HG03571 (cell line): ENCODE measurements around the gene CBR1.
A peak's percentile ranks its signal among the peaks of the same experiment; 100 is the strongest.
"Not testable (repeated sequence)": the region's sequence is repeated elsewhere in the genome, so short reads cannot be mapped to it uniquely, and the experiment has no call there.

ENCODE experiments used
- ATAC-seq: cut with Tn5 transposase; IDR thresholded peaks from one replicate; pipeline ENCODE4 v1.9.1; 2021; ENCODE audit not compliant: unreplicated experiment

CBR1 gene

GRCh38 chr21:36047139-36047538 lies 22.7 kb upstream of the CBR1 start:
- ATAC-seq: no peak

DNA sequence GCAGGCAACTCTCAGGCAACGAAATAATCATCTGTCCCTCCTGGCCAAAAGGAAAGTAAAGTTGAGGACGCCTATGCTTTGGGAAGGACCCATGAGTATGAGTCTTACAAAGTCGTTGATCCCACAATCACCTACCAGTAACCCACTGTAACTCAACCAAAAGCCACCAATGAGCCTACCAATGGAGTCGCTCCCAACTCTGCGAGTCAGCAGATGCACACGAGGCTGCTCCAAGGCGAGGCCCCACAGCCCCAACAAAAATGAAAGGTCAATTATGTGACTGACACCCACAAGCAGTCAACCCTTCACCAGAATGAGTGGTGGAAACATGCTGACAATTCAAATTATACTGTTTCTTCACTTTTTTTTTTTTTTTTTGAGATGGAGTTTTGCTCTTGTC lies 21.5 kb upstream of the CBR1 start:
- no peak for ATAC-seq

DNA sequence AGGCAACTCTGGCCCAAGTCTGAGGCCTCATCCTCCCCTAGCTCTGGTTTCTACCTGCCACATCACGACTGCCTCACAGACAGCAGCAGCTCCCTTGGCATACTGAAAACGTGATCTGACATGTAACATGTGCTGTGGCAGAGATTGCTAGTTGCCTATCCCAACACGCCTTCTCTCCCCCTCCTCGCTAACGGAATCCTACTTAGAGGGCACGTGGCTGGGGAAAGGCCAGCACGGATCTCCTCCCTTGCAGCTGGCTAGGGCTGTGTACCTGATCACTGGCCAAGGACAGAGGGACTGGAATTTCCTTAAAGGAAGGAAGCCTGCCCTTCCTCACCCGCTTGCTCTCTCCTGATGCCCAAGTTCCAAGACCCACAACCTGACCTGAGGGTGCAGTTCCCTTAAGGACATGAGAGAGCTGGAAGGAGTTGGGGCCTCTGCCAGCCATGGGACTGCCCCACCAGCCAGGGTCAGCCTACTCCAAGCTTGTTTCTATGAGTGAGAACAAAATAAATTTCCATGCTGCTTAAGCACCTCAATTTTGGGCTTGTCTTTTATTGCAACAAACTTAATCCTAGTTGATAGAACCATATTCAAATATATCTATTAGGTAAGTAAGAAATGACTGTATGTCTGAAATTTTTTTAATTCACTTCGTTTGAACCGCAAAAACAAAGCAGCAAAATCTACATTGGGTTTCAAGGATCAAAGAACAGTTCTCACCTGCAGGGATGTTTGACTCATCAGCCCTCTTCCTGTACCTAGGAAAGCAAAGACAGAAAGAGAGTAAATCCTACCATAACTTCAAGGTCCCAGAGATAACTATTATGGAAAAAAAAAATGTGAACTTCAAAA lies 16.7 kb upstream of the CBR1 start:
- no peak for ATAC-seq

DNA sequence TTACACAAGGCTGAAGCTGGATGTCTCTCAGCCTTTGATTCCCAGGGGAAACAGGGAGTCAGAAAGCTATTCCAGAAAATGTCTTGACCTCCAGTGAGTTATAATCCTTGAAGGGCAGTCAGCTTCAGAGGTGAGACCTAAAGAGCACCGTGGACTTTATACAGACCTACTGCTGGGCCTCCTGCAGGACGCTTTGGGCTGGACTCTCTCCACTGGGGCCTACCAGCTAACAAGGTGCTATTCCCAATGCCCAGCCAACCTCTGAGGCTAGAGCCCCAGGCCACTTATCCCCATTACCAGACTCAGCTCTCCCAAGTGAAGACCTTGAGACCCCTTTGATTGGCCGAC lies 16.1 kb upstream of the CBR1 start:
- ATAC-seq: no peak

GRCh38 chr21:36055551-36055950 lies 14.3 kb upstream of the CBR1 start:
- ATAC-seq: no peak

- ATAC-seq: peak; percentile 44
Observed at GRCh38 chr21:36059823-36060158, 10.0 kb upstream of the CBR1 start.

- ATAC-seq: peak; percentile 88
Observed at GRCh38 chr21:36060159-36060921, 9.5 kb upstream of the CBR1 start, which contains the start of gene SETD4. SETD4 (minus strand) TSS chr21:36060526; CDS start chr21:36058888, 1,638 bp downstream.

- no peak for ATAC-seq
Observed at GRCh38 chr21:36061445-36061844, 8.4 kb upstream of the CBR1 start.

- no peak for ATAC-seq
Observed at GRCh38 chr21:36063375-36064084, 6.3 kb upstream of the CBR1 start.

DNA sequence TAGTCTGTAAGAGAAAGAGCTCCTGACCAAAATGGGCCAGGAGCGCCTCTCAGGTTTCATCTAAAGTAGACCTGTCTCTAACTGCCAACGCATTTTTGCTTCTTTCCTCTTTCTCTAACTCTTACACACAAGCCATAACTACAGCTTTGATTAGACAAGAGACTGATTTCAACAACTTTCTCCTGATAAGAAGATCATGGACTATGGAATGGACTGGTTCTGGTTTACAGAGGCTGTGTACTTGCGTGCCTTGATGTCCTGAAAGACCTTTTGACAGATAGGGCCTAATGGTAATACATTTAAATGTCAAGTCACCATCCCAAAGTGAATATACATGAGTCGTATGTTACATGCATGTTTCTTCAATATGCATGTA lies 5.8 kb upstream of the CBR1 start:
- no peak for ATAC-seq

- ATAC-seq: no peak
Observed at GRCh38 chr21:36065497-36066036, 4.3 kb upstream of the CBR1 start.

DNA sequence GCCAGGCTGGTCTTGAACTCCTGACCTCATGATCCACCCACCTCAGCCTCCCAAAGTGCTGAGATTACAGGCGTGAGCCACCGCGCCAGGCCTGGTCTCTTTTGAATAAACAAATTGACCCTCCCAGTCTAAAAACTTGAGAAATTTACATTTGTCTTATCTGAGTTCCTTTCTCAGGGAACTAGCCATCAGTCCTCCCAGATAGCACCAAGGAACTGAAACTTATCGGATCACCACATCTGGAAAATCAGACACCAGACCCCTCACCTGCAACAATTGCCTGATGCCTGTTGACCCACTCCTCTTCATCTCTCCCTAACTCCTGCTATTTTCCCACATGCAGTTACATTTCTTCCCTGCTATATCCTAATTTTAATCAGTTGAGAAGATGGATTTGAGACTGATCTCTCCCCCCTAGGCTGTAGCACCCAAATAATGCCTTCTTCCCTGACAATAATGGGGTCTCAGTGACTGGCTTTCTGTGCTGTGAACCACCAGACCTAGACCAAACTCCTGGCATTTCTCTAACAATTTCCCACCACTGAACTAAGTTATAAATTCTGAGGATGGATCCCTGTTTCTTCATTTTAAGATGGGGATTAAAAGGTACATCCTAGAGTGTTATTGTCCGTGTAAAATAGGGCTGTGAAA lies 951 bp upstream of the CBR1 start:
- no peak for ATAC-seq

GRCh38 chr21:36070999-36071398 lies 1.2 kb downstream of the CBR1 start:
- ATAC-seq: no peak

- no peak for ATAC-seq
Observed at GRCh38 chr21:36072453-36073162, 2.8 kb downstream of the CBR1 start.

GRCh38 chr21:36073181-36073580 lies 3.4 kb downstream of the CBR1 start:
- ATAC-seq: no peak

DNA sequence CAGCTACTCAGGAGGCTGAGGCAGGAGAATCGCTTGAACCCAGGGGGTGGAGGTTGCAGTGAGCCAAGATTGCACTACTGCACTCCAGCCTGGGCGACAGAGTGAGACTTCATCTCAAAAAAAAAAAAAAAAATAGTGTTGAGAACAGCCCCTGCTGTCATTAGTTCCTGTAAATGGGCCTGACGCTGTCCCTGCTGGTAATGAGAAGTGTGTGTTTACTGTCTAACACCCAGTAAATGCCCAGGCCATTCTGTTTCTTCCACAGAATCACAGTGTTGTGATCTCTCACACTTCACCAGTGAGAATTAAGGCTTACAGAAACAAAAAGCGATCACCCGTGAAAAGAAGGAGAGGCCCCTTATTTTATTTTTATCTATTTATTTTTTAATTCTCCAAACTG lies 4.1 kb downstream of the CBR1 start:
- not testable (repeated sequence) for ATAC-seq

DNA sequence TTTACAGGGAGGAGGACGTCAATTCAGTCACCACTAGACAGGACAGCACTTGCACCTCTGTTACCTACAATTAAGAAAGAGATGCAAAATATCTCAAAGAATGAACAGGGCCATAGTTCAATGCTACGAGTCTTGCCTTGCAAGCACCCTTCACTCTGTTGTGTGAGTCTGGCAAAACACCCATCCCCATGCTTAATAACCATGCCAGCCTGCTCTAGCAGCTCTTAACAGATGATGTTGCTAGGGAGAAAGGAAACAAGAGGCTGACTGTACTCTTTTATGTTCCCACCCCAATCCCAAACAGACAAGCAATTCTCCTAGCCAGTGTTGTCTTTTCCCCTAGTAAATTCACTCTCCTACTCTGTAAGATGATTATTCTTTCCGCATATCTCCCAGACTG lies 5.3 kb downstream of the CBR1 start:
- ATAC-seq: no peak

GRCh38 chr21:36075953-36076352 lies 6.1 kb downstream of the CBR1 start:
- no peak for ATAC-seq

- ATAC-seq: no peak
Observed at GRCh38 chr21:36076878-36077655, 7.2 kb downstream of the CBR1 start.

GRCh38 chr21:36077758-36078157 lies 7.9 kb downstream of the CBR1 start:
- no peak for ATAC-seq
